Measurements from ENCODE around the gene FBXO3. TPM values are rescaled to one million over a fixed set of nuclear protein-coding genes. Genes with fewer than 3 reads are reported as not detected.
"Not testable (repeated sequence)": the region's sequence is repeated elsewhere in the genome, so short reads cannot be mapped to it uniquely, and the experiment has no call there.

FBXO3 gene
- total RNA-seq, result 10 to 100 TPM; 14.9 to 17.0 TPM

GRCh38 chr11:33773987-33774735, at the start of gene FBXO3:
Gene FBXO3 (minus strand): TSS chr11:33774520. CDS start chr11:33774497, 23 bp downstream.
- peaks cover 28% of the 10 kb centered on the region for H3K4me1 Mint-ChIP-seq
- H3K27me3 Mint-ChIP-seq, result peaks cover 34% of the 10 kb centered on the region

DNA sequence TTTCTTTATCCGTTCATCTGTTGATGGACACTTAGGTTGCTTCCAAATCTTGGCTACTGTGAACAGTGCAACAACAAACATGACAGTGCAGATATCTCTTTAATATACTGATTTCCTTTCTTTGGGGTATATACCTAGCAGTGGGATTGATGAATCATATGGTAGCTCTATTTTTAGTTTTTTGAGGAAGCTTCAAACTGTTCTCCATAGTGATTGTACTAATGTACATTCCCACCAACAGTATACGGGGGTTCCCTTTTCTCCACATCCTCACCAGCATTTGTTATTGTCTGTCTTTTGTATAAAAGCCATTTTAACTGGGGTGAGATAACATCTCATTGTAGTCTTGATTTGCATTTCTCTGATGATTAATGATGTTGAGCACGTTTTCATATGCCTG, 48.7 kb upstream of the FBXO3 start:
- not testable (repeated sequence) for DNase-seq; ATAC-seq; H3K4me3 Mint-ChIP-seq; H3K9me3 Mint-ChIP-seq (ENCODE audit: low read depth); H3K27ac Mint-ChIP-seq; H3K36me3 Mint-ChIP-seq; H3K4me1 Mint-ChIP-seq
- CTCF ChIA-PET, result interaction anchor here (0.9 kb wide), 1 partner anchor 10 kb away, joined by 3 read pairs; no protein-coding TSS in a partner anchor
- peaks cover 50% of the 10 kb centered on the region for H3K27me3 Mint-ChIP-seq

More at GRCh38 chr11:33773987-33774735, at the start of gene FBXO3:
- ATAC-seq (peak; percentile 89), DNase-seq (peak; percentile 84)
- CTCF ChIA-PET, result interaction anchor here (1.0 to 1.7 kb wide), 3 partner anchors 29 to 414 kb away, joined by 3 to 4 read pairs (median 3); no protein-coding TSS in a partner anchor
- Mint-ChIP-seq H3K9me3 (ENCODE audit: low read depth) (no peaks in the 10 kb centered on the region), H3K27ac (peak within 1 kb of the TSS; percentile 91), H3K4me3 (peak within 1 kb of the TSS; percentile 93), H3K36me3 (peaks cover 7% of the 10 kb centered on the region)

GRCh38 chr11:33819278-33820035, 45.1 kb upstream of the FBXO3 start:
- H3K27me3 Mint-ChIP-seq, result peaks cover 43% of the 10 kb centered on the region
- no peak overlapping the region for H3K4me3 Mint-ChIP-seq
- CTCF ChIA-PET, result interaction anchor here (0.9 kb wide), 1 partner anchor 11 kb away, joined by 3 read pairs; no protein-coding TSS in a partner anchor
- no peaks in the 10 kb centered on the region for H3K36me3 Mint-ChIP-seq
- H3K4me1 Mint-ChIP-seq, result no peaks in the 10 kb centered on the region
- no peak overlapping the region for H3K27ac Mint-ChIP-seq
- no peak for ATAC-seq
- DNase-seq, result no peak
- H3K9me3 Mint-ChIP-seq (ENCODE audit: low read depth), result no peaks in the 10 kb centered on the region

DNA sequence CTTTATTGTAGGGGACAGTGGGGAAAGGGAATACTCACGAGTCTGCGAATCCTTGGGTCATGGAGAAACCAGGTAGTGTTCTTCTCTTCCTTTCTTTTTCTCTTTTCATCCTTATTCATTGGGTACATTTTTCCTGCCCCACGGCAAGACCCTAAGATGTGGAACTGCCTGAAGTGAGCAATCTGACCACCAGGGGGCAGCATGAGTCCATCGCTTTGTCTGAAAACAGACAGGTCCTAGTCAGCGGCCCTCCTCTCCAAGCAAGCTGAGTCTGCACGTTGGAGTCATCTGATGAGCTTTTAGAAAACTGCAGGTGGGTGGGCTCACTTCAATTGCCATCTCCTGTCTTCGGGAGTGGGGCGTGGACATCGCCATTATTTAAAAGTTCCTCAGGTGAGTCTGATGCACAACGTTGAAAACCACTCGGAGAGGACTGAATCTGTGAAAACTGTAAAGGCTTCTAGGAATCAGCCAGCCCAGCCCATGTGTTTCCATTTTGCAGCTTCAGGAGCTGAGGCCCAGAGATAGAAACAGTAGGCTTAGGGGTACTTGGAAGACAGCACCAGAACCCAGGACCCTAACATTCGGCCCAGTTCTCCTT, 34.0 kb upstream of the FBXO3 start:
- ATAC-seq (peak; percentile 84), DNase-seq (peak; percentile 87)
- no peaks in the 10 kb centered on the region for H3K9me3 Mint-ChIP-seq (ENCODE audit: low read depth)
- H3K27me3 Mint-ChIP-seq, result peaks cover 34% of the 10 kb centered on the region
- H3K4me3 Mint-ChIP-seq, result no peak overlapping the region
- CTCF ChIA-PET, result interaction anchor here (0.6 to 4.3 kb wide), 10 partner anchors 9 to 92 kb away, joined by 3 to 56 read pairs (median 4); no protein-coding TSS in a partner anchor
- H3K36me3 Mint-ChIP-seq, result no peaks in the 10 kb centered on the region
- H3K4me1 Mint-ChIP-seq, result no peaks in the 10 kb centered on the region
- no peak overlapping the region for H3K27ac Mint-ChIP-seq

DNA sequence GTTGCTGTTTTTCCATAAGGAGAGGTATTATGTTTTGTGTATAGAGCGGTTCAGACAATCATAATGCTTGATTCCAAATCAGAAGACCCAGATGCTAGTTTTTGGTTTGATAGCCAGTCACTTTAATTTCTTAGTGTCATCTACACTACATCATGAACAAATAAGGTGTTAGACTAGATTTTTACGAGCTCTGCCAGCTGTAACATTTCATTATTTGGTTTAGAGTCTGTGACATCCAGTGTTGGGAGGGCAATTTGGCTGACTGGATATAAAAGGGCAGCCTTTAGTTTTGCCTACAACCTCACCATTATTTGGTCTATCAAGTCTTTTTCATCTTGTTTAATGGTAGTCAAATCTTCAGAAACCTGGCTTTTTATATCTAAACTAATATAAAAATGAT, 30.2 kb upstream of the FBXO3 start:
- CTCF ChIA-PET, result interaction anchor here (0.9 kb wide), 1 partner anchor 184 kb away, joined by 4 read pairs; no protein-coding TSS in a partner anchor
- H3K4me1 Mint-ChIP-seq, result peaks cover 2% of the 10 kb centered on the region
- peaks cover 62% of the 10 kb centered on the region for H3K27me3 Mint-ChIP-seq

DNA sequence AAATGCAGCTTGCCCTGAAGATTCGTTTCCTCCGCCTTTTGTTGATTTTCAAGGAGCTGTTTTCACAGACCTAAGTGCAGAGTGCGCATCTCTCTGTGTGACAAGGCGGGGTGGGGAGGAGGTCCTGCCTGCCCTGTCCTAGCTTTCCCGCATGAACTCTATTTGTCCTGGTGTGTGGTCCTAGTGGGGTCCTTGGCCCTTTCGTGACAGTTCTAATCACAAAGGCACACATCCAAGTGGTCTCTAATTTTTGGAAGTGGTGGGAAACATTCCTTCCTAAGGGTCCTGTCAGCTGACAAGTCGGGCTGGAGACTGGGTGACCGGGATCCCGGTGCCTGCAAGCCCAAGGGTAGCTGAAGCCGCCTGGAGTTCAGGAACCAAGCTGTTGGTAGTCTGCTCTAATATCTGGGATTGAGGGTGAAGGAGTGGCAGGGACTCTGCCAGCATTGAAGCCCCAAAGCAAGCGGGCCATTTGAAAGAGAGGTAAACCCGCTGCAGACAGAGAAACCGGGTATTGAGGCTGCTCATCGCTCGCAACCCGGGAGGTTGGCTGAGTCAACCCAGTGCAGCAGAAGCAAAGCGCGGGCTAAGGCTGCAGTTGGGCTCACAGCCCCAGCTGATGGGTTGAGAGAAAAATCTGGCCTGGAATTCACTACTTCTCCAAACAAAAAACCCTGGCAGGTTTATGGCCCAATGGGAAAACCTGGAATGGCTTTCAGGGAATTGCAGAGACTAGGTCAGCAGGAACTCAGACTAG, 28.1 kb upstream of the FBXO3 start:
- DNase-seq (no peak), ATAC-seq (no peak)
- H3K36me3 Mint-ChIP-seq, result no peaks in the 10 kb centered on the region
- no peak overlapping the region for H3K4me3 Mint-ChIP-seq
- CTCF ChIA-PET, result interaction anchor here (0.7 kb wide), 1 partner anchor 10 kb away, joined by 3 read pairs; no protein-coding TSS in a partner anchor
- H3K27ac Mint-ChIP-seq, result no peak overlapping the region
- H3K9me3 Mint-ChIP-seq (ENCODE audit: low read depth), result no peaks in the 10 kb centered on the region
- peaks cover 77% of the 10 kb centered on the region for H3K27me3 Mint-ChIP-seq
- peaks cover 2% of the 10 kb centered on the region for H3K4me1 Mint-ChIP-seq

More for the DNA sequence above, 30.2 kb upstream of the FBXO3 start:
- H3K9me3 Mint-ChIP-seq (ENCODE audit: low read depth), result no peaks in the 10 kb centered on the region
- no peak overlapping the region for H3K27ac Mint-ChIP-seq
- H3K4me3 Mint-ChIP-seq, result no peak overlapping the region
- ATAC-seq (no peak), DNase-seq (no peak)
- H3K36me3 Mint-ChIP-seq, result no peaks in the 10 kb centered on the region

DNA sequence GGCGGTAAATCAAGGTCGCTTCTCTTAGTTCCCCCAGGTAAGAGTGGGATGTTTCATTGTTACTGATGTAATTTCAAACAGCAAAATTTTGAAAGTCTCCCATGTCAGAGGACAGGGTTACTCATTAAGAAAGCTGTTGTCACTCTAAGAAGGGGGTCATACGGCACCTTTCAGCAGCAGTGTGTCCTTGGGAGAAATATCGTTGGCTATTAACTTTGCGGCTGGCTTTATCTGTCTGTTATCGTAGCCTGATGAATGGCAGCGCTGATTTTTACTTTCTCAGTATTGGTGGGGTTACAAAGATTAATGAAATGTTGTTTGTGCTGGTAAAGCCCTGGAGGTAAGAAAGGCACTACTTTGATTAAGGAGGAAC, 27.5 kb upstream of the FBXO3 start:
- no peak for DNase-seq
- Mint-ChIP-seq H3K27me3 (peaks cover 83% of the 10 kb centered on the region), H3K4me3 (no peak overlapping the region), H3K27ac (no peak overlapping the region), H3K9me3 (ENCODE audit: low read depth) (no peaks in the 10 kb centered on the region), H3K4me1 (peaks cover 2% of the 10 kb centered on the region), H3K36me3 (no peaks in the 10 kb centered on the region)
- CTCF ChIA-PET, result no interaction called here
- ATAC-seq, result no peak

- ATAC-seq (no peak), DNase-seq (no peak)
- Mint-ChIP-seq H3K4me1 (peaks cover 2% of the 10 kb centered on the region), H3K4me3 (no peak overlapping the region), H3K36me3 (no peaks in the 10 kb centered on the region), H3K27ac (no peak overlapping the region), H3K9me3 (ENCODE audit: low read depth) (no peaks in the 10 kb centered on the region), H3K27me3 (peaks cover 86% of the 10 kb centered on the region)
- CTCF ChIA-PET, result no interaction called here
Measured at GRCh38 chr11:33797879-33798278, 23.6 kb upstream of the FBXO3 start.

DNA sequence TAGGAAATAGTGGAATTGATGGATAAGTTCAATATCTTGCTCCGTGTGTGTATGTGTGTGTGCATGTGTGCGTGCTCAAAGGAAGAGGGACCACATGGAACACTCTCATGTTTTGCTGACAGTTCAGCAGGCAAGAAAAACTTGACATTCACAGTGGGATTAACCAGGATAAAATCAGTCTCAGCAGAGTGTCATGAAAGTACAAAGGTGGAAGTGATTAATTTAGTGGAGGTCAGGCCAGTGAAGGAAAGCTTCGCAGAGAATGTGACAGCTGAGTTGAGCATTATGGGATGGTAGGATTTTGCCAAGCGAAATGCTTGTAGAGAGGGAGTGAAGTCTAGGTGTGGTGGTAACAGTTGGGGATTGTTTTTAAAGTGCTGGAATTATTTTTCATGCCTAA, 15.7 kb upstream of the FBXO3 start:
- no peak for DNase-seq
- no peak overlapping the region for H3K4me3 Mint-ChIP-seq
- no peak overlapping the region for H3K27ac Mint-ChIP-seq
- CTCF ChIA-PET, result no interaction called here
- no peaks in the 10 kb centered on the region for H3K9me3 Mint-ChIP-seq (ENCODE audit: low read depth)
- ATAC-seq, result no peak
- H3K27me3 Mint-ChIP-seq, result peaks cover 53% of the 10 kb centered on the region
- no peaks in the 10 kb centered on the region for H3K36me3 Mint-ChIP-seq
- peaks cover 9% of the 10 kb centered on the region for H3K4me1 Mint-ChIP-seq

- CTCF ChIA-PET; H3K36me3 Mint-ChIP-seq; ATAC-seq; H3K27ac Mint-ChIP-seq; DNase-seq; H3K4me3 Mint-ChIP-seq; H3K4me1 Mint-ChIP-seq; H3K9me3 Mint-ChIP-seq (ENCODE audit: low read depth): not testable (repeated sequence)
- H3K27me3 Mint-ChIP-seq, result peaks cover 57% of the 10 kb centered on the region
Measured at GRCh38 chr11:33788095-33788494, 13.8 kb upstream of the FBXO3 start.

GRCh38 chr11:33787076-33787475, 12.8 kb upstream of the FBXO3 start:
- peaks cover 9% of the 10 kb centered on the region for H3K4me1 Mint-ChIP-seq
- no peaks in the 10 kb centered on the region for H3K9me3 Mint-ChIP-seq (ENCODE audit: low read depth)
- no peaks in the 10 kb centered on the region for H3K36me3 Mint-ChIP-seq
- no peak overlapping the region for H3K4me3 Mint-ChIP-seq
- H3K27me3 Mint-ChIP-seq, result peaks cover 51% of the 10 kb centered on the region
- DNase-seq (no peak), ATAC-seq (no peak)
- H3K27ac Mint-ChIP-seq, result no peak overlapping the region
- CTCF ChIA-PET, result no interaction called here

DNA sequence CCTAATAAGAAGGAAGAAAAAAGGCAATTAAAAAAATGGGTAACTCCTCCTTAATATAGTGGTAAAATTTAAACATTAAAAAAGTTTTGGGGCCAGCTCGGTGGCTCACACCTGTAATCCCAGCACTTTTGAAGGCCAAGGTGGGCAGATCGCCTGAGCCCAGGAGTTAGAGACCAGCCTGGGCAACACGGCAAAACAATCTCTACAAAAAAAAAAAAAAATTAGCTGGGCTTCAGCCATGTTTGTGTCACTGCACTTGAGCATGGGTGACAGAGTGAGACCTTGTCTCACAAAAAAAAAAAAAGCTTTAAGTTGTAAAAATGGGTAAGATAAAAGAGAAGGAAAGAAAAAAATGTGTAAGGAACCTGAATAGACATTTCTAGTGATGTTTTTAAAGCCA, 11.3 kb upstream of the FBXO3 start:
- H3K4me1 Mint-ChIP-seq, result peaks cover 9% of the 10 kb centered on the region
- no peaks in the 10 kb centered on the region for H3K9me3 Mint-ChIP-seq (ENCODE audit: low read depth)
- no peak overlapping the region for H3K27ac Mint-ChIP-seq
- ATAC-seq, result no peak
- no peak overlapping the region for H3K4me3 Mint-ChIP-seq
- no peak for DNase-seq
- peaks cover 51% of the 10 kb centered on the region for H3K27me3 Mint-ChIP-seq
- no peaks in the 10 kb centered on the region for H3K36me3 Mint-ChIP-seq
- CTCF ChIA-PET, result interaction anchor here (0.6 to 2.4 kb wide), 3 partner anchors 22 to 94 kb away, joined by 3 to 9 read pairs (median 4); no protein-coding TSS in a partner anchor
